HL-60/S4 (cell line): Measurements from ENCODE around the gene RUNX2.

Experiments
- in situ Hi-C: fragments of 300-500 bp; cut with MboI; formaldehyde crosslinking; loops from 2 replicates; pipeline ENCODE4 v1.14.3; 2022; ENCODE audit warnings: low sequenced_read_pairs

The RUNX2 gene

GRCh38 chr6:45350186-45350710, 22.1 kb downstream of the RUNX2 start:
- in situ Hi-C loops, result no loop called here

DNA sequence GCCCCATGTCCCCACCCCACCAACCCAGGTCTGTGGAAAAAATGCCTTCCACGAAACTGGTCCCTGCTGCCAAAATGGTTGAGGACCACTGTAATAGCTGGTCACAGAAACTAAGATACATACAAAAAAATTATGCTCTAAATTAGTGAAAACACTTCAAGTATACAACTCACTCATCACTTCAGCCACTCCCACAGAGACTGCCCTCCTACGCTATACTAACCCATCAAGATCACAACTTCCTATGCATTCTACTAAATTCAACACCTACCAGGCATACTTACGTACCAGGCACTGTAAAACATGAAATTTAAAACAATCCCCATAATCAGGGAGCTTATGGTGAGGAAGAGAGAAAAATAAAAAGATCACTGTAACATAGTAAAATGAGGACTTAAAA, 22.9 kb downstream of the RUNX2 start:
- in situ Hi-C loops, result no loop called here

- in situ Hi-C loops, result no loop called here
These were observed 23.5 kb downstream of the RUNX2 start for GRCh38 chr6:45351667-45352066.

GRCh38 chr6:45353654-45354053, 25.5 kb downstream of the RUNX2 start:
- in situ Hi-C loops, result no loop called here

- in situ Hi-C loops, result no loop called here
These were observed 36.3 kb downstream of the RUNX2 start for GRCh38 chr6:45364466-45364865.

DNA sequence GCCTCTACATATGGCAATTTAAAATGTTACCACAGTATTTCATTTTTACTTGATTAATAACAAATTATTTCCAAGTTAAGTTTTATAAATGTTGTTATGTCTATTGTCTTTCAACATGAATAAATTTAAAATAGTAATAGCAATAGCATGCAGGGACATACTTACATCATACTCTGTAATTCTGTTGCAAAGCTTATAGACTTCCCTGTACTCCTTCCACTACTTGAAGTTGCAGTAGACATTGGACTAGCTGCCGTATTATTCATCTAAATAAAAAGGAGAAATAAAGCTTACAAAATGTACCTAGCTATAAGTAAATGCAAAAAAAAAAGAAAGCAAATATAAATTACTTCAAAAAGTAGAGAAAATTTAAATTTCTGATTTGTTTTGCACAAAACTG, 36.9 kb downstream of the RUNX2 start:
- in situ Hi-C loops, result no loop called here

GRCh38 chr6:45366534-45366933, 38.4 kb downstream of the RUNX2 start:
- in situ Hi-C loops, result no loop called here

DNA sequence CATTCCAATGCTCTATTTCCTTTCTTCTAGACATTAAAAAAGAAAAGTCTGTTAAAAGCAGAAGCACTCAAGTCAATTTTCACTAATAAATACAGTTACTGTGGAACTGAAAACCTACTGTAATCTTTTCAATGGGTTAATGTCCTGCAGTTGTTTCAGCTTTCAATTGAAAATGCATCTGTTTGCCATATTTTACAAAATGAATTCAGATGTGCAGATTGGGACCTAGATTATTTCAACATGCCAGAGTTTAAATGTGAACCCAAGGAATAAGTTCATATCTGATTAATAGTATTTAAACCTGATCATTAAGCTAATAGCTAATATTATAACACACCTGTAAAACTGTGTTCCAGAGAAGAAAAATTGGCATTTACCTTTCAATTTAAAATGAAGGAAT, 39.9 kb downstream of the RUNX2 start:
- in situ Hi-C loops, result no loop called here

DNA sequence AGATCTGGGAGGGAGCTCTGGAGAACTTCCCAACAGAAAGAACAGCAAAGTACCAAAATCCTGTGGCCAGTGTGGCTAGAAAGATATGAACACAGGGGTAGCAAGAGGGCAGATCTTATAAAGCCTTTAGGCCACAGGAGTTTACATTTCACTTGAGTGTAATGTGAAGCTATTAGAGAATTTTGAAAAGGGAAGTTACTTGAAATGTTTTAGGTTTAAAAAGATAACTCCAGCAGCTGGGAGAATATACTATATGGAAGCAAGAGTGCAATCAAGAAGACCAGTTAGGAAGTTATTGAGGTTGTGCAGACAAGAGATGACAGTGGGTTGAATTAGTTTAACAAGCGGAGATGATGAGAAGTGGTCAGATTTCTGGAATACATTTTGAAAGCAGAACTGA, 41.7 kb downstream of the RUNX2 start:
- in situ Hi-C loops, result no loop called here

- in situ Hi-C loops, result no loop called here
These were observed 43.9 kb downstream of the RUNX2 start for GRCh38 chr6:45371924-45372573.

DNA sequence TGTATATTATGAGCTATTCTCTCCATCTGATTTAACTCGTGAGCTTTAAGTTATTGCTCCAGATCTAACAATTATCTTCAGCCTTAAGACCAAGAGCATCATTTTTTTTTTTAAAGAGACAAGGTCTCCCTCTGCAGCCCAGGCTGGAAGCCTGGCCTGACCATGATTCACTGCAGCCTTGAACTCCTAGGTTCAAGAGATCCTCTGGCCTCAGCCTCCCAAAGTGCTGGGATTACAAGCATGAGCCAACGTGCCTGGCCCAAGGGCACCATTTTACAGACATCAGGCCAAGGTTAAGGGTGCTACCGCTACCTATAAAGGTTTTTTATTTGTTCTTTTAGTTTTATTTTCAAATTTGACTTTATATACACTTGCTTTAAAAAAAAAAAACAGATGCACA, 47.3 kb downstream of the RUNX2 start:
- in situ Hi-C loops, result no loop called here

DNA sequence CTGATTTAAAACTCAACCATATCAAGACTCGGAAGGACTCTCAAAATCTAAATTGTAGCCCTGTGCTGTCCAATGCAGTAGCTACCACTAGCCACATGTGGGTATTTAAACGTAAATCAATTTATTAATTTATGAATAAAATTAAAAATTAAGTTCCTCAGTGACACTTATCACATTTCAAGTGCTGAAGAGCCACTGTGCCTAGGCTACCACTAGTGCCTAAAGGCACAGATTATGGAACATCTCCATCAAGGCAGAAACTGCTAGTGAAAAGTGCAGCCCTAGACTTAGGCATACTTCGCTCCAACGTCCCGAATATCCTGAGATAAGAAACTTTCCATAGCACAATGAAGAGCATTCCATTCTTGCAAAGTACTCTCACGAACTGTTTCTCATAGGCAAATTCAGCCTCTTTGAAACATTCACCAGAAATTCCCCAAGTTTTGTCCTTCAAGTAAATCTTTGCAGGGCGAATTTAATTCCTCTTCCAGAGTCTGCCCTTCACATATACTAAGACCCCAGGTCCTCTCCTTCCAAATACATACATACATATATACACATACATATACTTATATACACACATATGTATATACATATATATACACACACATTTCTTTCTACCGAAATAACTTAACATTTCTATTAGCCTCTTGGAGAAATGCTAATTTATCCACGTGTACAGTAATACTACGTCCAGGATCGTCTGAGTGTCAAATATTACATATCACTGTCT, 48.3 kb downstream of the RUNX2 start:
- in situ Hi-C loops, result no loop called here

GRCh38 chr6:45377043-45377553, 49.0 kb downstream of the RUNX2 start:
- in situ Hi-C loops, result no loop called here

DNA sequence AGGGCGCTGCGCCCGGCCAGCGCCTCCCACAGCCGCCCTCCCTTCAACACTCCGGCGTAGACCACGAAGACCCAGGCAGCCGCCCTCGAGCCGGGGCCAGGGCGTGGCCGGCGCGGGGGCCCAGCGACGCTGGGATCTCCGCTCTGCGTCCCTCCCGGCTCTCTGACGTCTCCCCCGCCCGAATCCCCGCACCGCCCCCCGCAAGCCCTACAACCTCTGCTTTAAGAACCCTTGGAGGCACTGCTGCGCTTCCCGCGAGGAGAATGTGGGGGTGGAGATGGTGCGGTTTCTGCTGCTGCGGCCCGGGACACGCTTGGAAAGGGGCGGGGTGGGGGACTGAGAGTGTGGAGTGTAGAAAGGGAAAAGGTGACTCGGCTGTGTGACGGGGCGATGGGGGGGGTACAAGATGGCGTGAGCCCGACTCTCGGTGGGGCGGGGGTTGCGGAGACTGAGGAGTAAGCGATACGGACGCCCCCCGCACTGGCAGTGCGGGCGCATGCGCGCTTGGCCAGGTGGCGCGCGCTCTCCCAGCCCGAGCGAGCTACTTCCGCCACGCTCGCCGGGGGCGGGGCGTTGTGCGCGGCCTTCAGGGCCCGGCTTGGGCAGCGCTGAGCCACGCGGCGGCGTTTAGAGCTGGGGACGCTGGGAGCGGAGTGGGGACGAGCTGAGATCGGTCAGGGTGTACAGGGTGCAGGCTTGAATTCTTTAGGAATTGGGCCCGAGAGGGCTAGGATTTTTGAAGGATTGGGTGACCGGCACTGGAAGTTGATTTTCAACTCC, 49.6 kb downstream of the RUNX2 start, which contains the start of gene SUPT3H:
TSS of gene SUPT3H (minus strand) at position 381 of the 780 bp plus-strand sequence.
- in situ Hi-C loops, result no loop called here

GRCh38 chr6:45378334-45378926, 50.3 kb downstream of the RUNX2 start:
- in situ Hi-C loops, result no loop called here

- in situ Hi-C loops, result no loop called here
These were observed 54.3 kb downstream of the RUNX2 start for GRCh38 chr6:45382391-45382790.

- in situ Hi-C loops, result no loop called here
These were observed 58.4 kb downstream of the RUNX2 start for GRCh38 chr6:45386501-45386900.

- in situ Hi-C loops, result no loop called here
These were observed 59.1 kb downstream of the RUNX2 start for GRCh38 chr6:45387236-45387635.

DNA sequence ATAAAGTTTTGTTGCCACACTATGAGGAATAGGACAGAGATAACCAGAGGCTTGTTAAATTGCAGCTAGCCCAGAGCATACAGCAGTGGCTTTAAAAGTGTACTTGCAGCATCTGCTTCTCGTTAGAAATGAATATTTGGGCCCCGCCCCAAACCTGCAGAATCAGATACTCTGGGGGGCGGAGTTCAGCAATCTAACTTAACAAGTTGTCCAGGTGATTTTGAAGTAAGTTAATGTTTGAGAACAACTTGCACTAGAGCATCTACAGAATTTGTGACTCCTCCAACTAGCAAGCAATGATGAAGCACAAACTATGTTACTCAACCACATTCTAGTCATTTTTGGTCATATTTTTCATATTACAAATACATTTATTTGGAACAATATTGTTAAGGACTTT, 60.2 kb downstream of the RUNX2 start:
- in situ Hi-C loops, result no loop called here

- in situ Hi-C loops, result no loop called here
These were observed 66.5 kb downstream of the RUNX2 start for GRCh38 chr6:45394586-45395095.
